Erythroblast (primary cell): Measurements from ENCODE around the gene PCED1B.

Experiments used
- GATA1 ChIP-seq: IDR thresholded peaks from 2 replicates; pipeline ENCODE4 v1.6.1; 2011; ENCODE audit warnings: low read depth, mild to moderate bottlenecking, control low read depth, low read length, moderate library complexity
- POLR2A ChIP-seq: IDR thresholded peaks from 2 replicates; pipeline ENCODE4 v1.6.1; 2011; ENCODE audit warnings: mild to moderate bottlenecking, low read length

GRCh38 chr12:47158792-47159191 lies 79.4 kb downstream of the PCED1B start:
- TF ChIP-seq POLR2A, result no peak
- TF ChIP-seq GATA1, result no peak
